Motor neuron (in vitro differentiated cells): ENCODE data around the gene PTGER3. TPM values are rescaled to one million over a fixed set of nuclear protein-coding genes. Genes with fewer than 3 reads are reported as not detected.

Experiments
- ATAC-seq, 8 experiments: fragments of 200-7000 bp; cut with Tn5 transposase; replicated peaks in 6 of 8; 2 replicates each; pipeline ENCODE4 v1.8.0; 2021; ENCODE audit warnings: mild to moderate bottlenecking in 8 of 8, moderate library complexity in 8 of 8
- H3K27ac ChIP-seq, 2 donors: fragments of 250-450 bp; sonication (Bioruptor Pico); 2 replicates each; pipeline ENCODE4 v1.9.0; 2021; ENCODE audit warnings: antibody characterized with exemption in 2 of 2, mild to moderate bottlenecking in 2 of 2, moderate library complexity in 1 of 2
- H3K4me1 ChIP-seq, 2 donors: fragments of 250-450 bp; sonication (Bioruptor Pico); replicated peaks in 1 of 2; 2 replicates each; pipeline ENCODE4 v1.6.1; 2021; ENCODE audit warnings: antibody characterized with exemption in 2 of 2, mild to moderate bottlenecking in 2 of 2, moderate library complexity in 1 of 2
- H3K4me3 ChIP-seq, 5 donors: fragments of 250-450 bp; sonication (Bioruptor Pico); 2 replicates each; pipeline ENCODE4 v1.9.0; 2021; ENCODE audit warnings: antibody characterized with exemption in 5 of 5, mild to moderate bottlenecking in 5 of 5, moderate library complexity in 4 of 5
- WGBS, 10 experiments: fragments of 450-650 bp; shearing (Covaris generic); methylation state at CpG; one replicate each; pipeline ENCODE4 v1.0.0; 2022; 5-methylcytosine and 5-hydroxymethylcytosine counted together
- in situ Hi-C, 9 experiments: fragments of 400-800 bp; cut with MboI; loops; one replicate each; pipeline ENCODE4 v1.15.0; 2021; ENCODE audit warnings: low sequenced_read_pairs in 9 of 9, low pct_unique_long_range_greater_than_20kb in 2 of 9; ENCODE audit not compliant: unreplicated experiment in 9 of 9
- total RNA-seq, 8 experiments: library from RNA; unstranded; fragments of 300-600 nt; gene quantifications; 2 replicates each; pipeline versions ENCODE4 v1.2.3 to v1.2.4, GENCODE V29; 2022

The PTGER3 gene
- total RNA-seq, 8 experiments from 2014 or later: 2.1 to 46.9 (median 8.3) TPM

DNA sequence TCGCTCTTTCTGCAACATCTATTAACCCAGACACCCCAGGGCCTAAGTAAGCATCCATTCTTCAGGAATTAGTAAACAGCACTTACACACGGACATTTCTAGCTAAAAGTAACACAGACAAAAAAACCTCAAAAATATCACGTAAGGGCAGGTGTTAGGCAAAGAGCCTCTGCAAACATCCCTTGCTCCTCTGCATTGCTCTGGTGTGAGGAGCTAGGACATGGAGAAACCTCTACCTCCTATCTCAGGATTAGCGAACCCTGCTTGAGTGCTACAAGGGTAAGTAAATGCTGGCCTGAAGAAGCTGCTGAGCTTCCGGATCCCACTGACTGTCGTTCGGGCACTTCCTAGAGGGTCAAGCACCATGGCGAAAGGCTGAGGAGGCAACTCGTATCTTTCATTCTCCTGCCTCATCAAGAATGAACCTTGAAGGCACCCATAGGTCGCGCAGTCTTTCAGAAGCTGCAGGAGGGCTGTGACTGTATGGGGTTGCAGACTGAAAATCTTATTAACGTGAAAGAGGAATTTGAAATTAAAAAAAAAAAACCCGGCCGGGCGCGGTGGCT, 2.1 kb downstream of the PTGER3 start:
- Histone ChIP-seq H3K27ac (no peak overlapping the region), H3K4me1 (no peaks in the 10 kb centered on the region), H3K4me3 (peak overlapping the region in 1 of 5 donors; percentile 8)
- WGBS, 10 experiments: 29 to 100% (median 79%) methylated on average over 1 to 12 of the region's 16 CpGs
- in situ Hi-C loops: loop anchor here in 5 of 9 experiments (10.0 to 25.0 kb wide), 3 partner anchors 358 to 511 kb away; no protein-coding TSS in a partner anchor
- no peak for ATAC-seq

DNA sequence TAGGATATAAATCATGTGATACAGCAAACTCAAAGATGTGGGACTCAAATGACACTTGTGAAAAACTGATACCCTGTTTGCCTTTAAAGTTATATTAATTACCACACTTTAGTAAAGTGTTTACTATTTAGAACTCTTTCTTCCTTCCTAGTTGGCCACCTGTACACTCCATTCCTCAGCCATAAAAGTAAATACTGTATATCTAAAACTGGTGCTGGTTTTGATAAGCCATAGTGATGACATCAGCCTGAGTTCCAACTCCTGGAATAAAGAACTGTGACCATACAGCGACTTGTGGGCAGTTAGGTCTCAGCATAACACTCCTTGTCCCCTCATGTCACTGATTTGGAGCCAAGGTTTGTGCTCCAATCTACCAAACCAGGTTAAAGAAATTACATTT, 2.8 kb downstream of the PTGER3 start:
- Histone ChIP-seq H3K27ac (no peak overlapping the region), H3K4me3 (no peak overlapping the region), H3K4me1 (no peaks in the 10 kb centered on the region)
- no peak for ATAC-seq
- in situ Hi-C loops: loop anchor here in 5 of 9 experiments (10.0 to 25.0 kb wide), 3 partner anchors 358 to 510 kb away; no protein-coding TSS in a partner anchor
- WGBS, 10 experiments: 60 to 100% (median 100%) methylated on average over 1 of the region's 1 CpG; no CpG with 5 or more reads in 3 of the 10 experiments

DNA sequence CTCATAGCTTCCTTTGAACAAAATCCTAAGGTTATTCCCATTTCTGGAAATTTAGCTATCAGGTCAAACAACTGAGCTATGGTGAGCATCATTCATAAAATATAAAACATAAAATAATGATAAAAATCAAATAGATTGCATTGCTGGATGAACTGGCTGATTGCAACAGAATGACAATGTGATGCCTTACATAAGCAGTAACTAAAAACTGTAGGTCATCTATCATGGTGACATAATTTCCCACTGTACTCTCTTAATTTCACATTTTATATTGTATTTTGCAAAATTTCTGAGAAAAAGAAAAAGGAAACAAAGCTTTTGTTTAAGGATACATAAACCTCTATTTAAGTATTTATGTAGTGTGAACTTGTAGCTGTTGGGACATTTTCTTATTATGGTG, 4.6 kb downstream of the PTGER3 start:
- ATAC-seq: no peak
- Histone ChIP-seq H3K4me1 (no peaks in the 10 kb centered on the region), H3K27ac (no peak overlapping the region), H3K4me3 (no peak overlapping the region)
- in situ Hi-C loops: loop anchor here in 5 of 9 experiments (10.0 to 25.0 kb wide), 3 partner anchors 356 to 508 kb away; no protein-coding TSS in a partner anchor

- H3K27ac ChIP-seq: no peak overlapping the region
- 60 to 100% (median 91%) methylated on average over 2 of the region's 2 CpGs; no CpG with 5 or more reads in 4 of the 10 experiments for WGBS, 10 experiments
- H3K4me1 ChIP-seq: no peaks in the 10 kb centered on the region
- in situ Hi-C loops: loop anchor here in 5 of 9 experiments (10.0 to 25.0 kb wide), 3 partner anchors 355 to 507 kb away; no protein-coding TSS in a partner anchor
- no peak overlapping the region for H3K4me3 ChIP-seq
- no peak for ATAC-seq
These were observed 5.8 kb downstream of the PTGER3 start for GRCh38 chr1:71041806-71042205.

DNA sequence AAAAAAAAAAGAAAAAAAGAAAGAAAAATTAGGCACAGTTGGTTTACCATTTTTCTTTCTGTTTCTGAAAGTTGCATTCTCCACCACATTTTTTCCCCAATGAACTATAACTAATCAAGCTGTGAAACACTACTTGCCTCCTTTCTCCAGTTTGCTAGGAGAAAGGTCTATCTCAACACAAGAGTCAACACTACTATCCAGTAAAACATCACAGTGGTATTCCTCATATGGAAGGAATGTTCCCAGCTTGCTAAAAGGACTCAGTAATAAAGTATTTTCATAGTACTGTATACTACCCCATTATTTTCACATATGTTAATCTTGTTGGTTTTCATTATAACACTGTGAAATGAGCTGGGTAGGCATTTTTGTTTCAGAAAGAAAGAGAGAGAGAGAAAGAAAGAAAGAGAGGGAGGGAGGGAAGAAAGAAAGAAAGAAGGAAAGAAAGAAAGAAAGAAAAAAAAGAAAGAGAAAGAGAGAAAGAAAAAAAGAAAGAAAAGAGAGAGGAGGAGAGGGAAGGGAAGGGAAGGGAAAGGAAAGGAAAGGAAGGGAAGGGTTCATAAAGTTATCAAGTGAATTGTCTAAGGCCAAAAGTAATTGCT, 7.9 kb downstream of the PTGER3 start:
- no peaks in the 10 kb centered on the region for H3K4me1 ChIP-seq
- H3K4me3 ChIP-seq: no peak overlapping the region
- no peak overlapping the region for H3K27ac ChIP-seq
- in situ Hi-C loops: loop anchor here in 5 of 9 experiments (10.0 to 25.0 kb wide), 3 partner anchors 352 to 505 kb away; no protein-coding TSS in a partner anchor
- no peak for ATAC-seq

DNA sequence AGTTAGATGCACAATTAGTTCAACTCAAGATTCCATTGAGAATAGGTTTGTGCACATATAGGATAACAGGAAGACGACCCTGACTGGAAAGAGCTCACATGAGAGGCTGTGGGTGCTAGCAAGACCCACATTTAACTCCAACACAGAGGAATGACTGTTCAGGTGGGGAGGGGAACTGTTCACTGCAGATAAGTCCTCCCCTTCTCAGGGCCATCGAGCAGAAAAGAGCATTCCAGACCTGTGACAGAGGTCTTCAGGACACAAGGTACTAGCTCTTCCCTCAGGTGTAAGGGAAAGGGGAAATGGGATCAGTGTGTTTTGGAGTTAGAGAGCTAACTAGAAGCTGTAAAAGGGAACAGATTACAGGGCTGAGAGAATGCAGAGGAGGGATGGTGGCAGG, 8.7 kb downstream of the PTGER3 start:
- in situ Hi-C loops: loop anchor here in 4 of 9 experiments (25.0 kb wide), 2 partner anchors 352 to 502 kb away; no protein-coding TSS in a partner anchor
- no peak overlapping the region for H3K27ac ChIP-seq
- no peaks in the 10 kb centered on the region for H3K4me1 ChIP-seq
- WGBS, 10 experiments: 17 to 100% (median 60%) methylated on average over 1 to 2 of the region's 2 CpGs; no CpG with 5 or more reads in 2 of the 10 experiments
- H3K4me3 ChIP-seq: no peak overlapping the region
- no peak for ATAC-seq

- in situ Hi-C loops: loop anchor here in 4 of 9 experiments (25.0 kb wide), 2 partner anchors 351 to 501 kb away; no protein-coding TSS in a partner anchor
- 28 to 82% (median 51%) methylated on average over 1 to 2 of the region's 2 CpGs; no CpG with 5 or more reads in 1 of the 10 experiments for WGBS, 10 experiments
- Histone ChIP-seq H3K4me1 (no peaks in the 10 kb centered on the region), H3K27ac (no peak overlapping the region), H3K4me3 (no peak overlapping the region)
- ATAC-seq: no peak
These were observed 9.6 kb downstream of the PTGER3 start for GRCh38 chr1:71037829-71038620.

GRCh38 chr1:71037066-71037465, 10.6 kb downstream of the PTGER3 start:
- ATAC-seq: no peak
- 40 to 100% (median 90%) methylated on average over 1 to 9 of the region's 9 CpGs; no CpG with 5 or more reads in 1 of the 10 experiments for WGBS, 10 experiments
- H3K27ac ChIP-seq: no peak overlapping the region
- in situ Hi-C loops: loop anchor here in 4 of 9 experiments (25.0 kb wide), 2 partner anchors 350 to 500 kb away; no protein-coding TSS in a partner anchor
- no peak overlapping the region for H3K4me3 ChIP-seq
- no peaks in the 10 kb centered on the region for H3K4me1 ChIP-seq

DNA sequence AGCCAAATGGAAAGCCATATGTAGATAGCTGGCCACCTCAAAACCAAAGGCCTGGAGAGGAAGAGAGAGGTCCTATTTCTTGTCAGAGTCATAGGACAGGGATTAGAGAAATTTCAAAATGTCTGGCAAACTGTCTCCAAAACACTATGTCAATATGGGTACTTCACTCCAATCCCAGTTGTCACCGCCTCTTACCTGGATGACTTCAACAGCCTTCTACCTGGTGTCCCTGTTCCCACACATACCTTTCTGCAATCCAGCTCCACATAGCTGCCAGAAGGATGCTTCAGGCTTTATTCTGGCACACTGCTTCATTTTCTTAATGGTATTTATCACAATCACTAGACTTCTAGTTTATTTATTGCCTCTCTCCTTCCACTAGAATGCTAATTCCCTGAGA, 14.5 kb downstream of the PTGER3 start:
- Histone ChIP-seq H3K4me1 (no peaks in the 10 kb centered on the region), H3K4me3 (no peak overlapping the region), H3K27ac (no peak overlapping the region)
- in situ Hi-C loops: loop anchor here in 4 of 9 experiments (25.0 kb wide), 2 partner anchors 346 to 496 kb away; no protein-coding TSS in a partner anchor
- WGBS, 10 experiments: 90 to 100% (median 100%) methylated on average over 1 of the region's 1 CpG; no CpG with 5 or more reads in 3 of the 10 experiments
- ATAC-seq: no peak

DNA sequence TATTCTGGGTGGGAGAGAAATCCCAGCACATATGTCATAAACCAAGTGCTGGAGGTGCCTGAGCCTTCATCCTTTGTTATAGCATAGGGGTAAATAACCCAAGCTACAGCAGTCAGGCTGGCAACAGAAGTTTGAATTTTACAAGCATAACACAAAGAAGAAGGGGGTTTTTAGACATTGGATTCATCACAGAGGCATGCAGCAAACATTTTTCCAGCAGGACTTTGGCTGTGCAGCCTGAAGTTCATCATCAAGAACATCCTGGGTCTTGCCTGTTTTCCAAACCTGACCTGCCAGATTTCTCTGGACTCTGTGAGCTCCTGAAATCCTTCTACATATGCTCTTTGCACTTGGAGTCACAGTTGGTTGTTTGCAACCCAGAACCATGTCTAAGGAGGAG, 16.2 kb downstream of the PTGER3 start:
- no peak overlapping the region for H3K27ac ChIP-seq
- in situ Hi-C loops: loop anchor here in 4 of 9 experiments (25.0 kb wide), 2 partner anchors 344 to 494 kb away; no protein-coding TSS in a partner anchor
- no peak overlapping the region for H3K4me3 ChIP-seq
- no peak for ATAC-seq
- no peaks in the 10 kb centered on the region for H3K4me1 ChIP-seq

GRCh38 chr1:71030026-71030425, 17.6 kb downstream of the PTGER3 start:
- no peak for ATAC-seq
- in situ Hi-C loops: loop anchor here in 4 of 9 experiments (25.0 kb wide), 2 partner anchors 343 to 493 kb away; no protein-coding TSS in a partner anchor
- Histone ChIP-seq H3K4me1 (no peaks in the 10 kb centered on the region), H3K4me3 (no peak overlapping the region), H3K27ac (no peak overlapping the region)
- 67 to 100% (median 87%) methylated on average over 1 of the region's 1 CpG; no CpG with 5 or more reads in 3 of the 10 experiments for WGBS, 10 experiments

- H3K4me1 ChIP-seq: no peaks in the 10 kb centered on the region
- no peak overlapping the region for H3K27ac ChIP-seq
- ATAC-seq: no peak
- in situ Hi-C loops: loop anchor here in 4 of 9 experiments (25.0 kb wide), 2 partner anchors 342 to 492 kb away; no protein-coding TSS in a partner anchor
- H3K4me3 ChIP-seq: no peak overlapping the region
- WGBS, 10 experiments: 36 to 100% (median 91%) methylated on average over 1 of the region's 1 CpG
These were observed 18.6 kb downstream of the PTGER3 start for GRCh38 chr1:71028981-71029380.
